Measurements from ENCODE around the gene KLK11.

Gene KLK11

GRCh38 chr19:51064534-51065220 is 38.3 kb upstream of the KLK11 start, which contains the start of gene KLK13:
Gene KLK13, minus strand, starts transcription at chr19:51065092. Its CDS starts 25 bp downstream, at chr19:51065067.
- Histone ChIP-seq H3F3A (ENCODE audit: insufficient read depth, low read length) (no peaks in the 10 kb centered on the region), H3K27ac (ENCODE audit: low read length) (no peak within 1 kb of the TSS), H3K4me3 (ENCODE audit: low read length) (no peak within 1 kb of the TSS), H3K36me3 (replicated peaks; ENCODE audit: insufficient read depth, low read length) (no peaks in the 10 kb centered on the region), H2AFZ (ENCODE audit: low read length) (no peak within 1 kb of the TSS), H3K4me2 (ENCODE audit: low read depth, low read length) (no peak within 1 kb of the TSS), H3K9ac (ENCODE audit: low read length) (no peak within 1 kb of the TSS), H3K27me3 (replicated peaks; ENCODE audit: insufficient read depth, low read length) (peaks cover 24% of the 10 kb centered on the region; the same call in 1 of the 2 replicates), H3K9me3 (replicated peaks; ENCODE audit: insufficient read depth, low read length) (no peaks in the 10 kb centered on the region), H3K79me2 (ENCODE audit: low read length) (no peaks in the 10 kb centered on the region), H3K4me1 (ENCODE audit: low read length) (no peaks in the 10 kb centered on the region), H4K20me1 (ENCODE audit: insufficient read depth, low read length) (no peaks in the 10 kb centered on the region), H3K9me2 (replicated peaks; ENCODE audit: insufficient read depth, low read length) (no peaks in the 10 kb centered on the region)
- no peak for DNase-seq
- TF ChIP-seq, protein P1, sequence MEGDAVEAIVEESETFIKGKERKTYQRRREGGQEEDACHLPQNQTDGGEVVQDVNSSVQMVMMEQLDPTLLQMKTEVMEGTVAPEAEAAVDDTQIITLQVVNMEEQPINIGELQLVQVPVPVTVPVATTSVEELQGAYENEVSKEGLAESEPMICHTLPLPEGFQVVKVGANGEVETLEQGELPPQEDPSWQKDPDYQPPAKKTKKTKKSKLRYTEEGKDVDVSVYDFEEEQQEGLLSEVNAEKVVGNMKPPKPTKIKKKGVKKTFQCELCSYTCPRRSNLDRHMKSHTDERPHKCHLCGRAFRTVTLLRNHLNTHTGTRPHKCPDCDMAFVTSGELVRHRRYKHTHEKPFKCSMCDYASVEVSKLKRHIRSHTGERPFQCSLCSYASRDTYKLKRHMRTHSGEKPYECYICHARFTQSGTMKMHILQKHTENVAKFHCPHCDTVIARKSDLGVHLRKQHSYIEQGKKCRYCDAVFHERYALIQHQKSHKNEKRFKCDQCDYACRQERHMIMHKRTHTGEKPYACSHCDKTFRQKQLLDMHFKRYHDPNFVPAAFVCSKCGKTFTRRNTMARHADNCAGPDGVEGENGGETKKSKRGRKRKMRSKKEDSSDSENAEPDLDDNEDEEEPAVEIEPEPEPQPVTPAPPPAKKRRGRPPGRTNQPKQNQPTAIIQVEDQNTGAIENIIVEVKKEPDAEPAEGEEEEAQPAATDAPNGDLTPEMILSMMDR (IDR thresholded peaks at IDR 0.05; ENCODE audit: low read length): no peak

DNA sequence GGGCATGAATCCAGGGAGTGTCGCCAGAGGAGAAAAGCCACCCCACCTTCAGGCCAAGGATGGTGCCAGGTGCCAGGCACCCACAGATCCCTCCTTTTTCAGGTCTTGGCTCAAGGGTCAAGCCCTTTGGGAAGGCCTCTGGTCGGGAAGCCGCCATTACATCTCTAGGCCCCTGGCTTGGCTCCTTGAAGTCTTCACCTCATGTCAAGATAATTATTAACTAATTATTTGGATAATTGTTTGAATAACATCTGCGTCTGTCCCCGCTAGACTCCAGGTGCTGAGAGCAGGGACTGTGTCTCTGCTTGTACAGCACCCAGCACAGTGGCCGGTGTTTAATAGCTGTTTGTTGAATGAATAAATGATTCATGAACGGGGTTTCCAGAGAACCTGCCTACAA is 37.2 kb upstream of the KLK11 start:
- H3K79me2 ChIP-seq (ENCODE audit: low read length): no peaks in the 10 kb centered on the region
- H3K36me3 ChIP-seq (replicated peaks; ENCODE audit: insufficient read depth, low read length): no peaks in the 10 kb centered on the region
- no peak overlapping the region for H3K9ac ChIP-seq (ENCODE audit: low read length)
- H3F3A ChIP-seq (ENCODE audit: insufficient read depth, low read length): no peaks in the 10 kb centered on the region
- no peak for DNase-seq
- H3K9me2 ChIP-seq (replicated peaks; ENCODE audit: insufficient read depth, low read length): no peaks in the 10 kb centered on the region
- no peaks in the 10 kb centered on the region for H3K9me3 ChIP-seq (replicated peaks; ENCODE audit: insufficient read depth, low read length)
- no peak overlapping the region for H3K27ac ChIP-seq (ENCODE audit: low read length)
- no peak for TF ChIP-seq EZH2phosphoT487 (IDR thresholded peaks at IDR 0.05; ENCODE audit: low read length)
- TF ChIP-seq EZH2 (optimal IDR thresholded peaks at IDR 0.05; ENCODE audit: low read depth, low read length): no peak
- TF ChIP-seq, protein P1 (IDR thresholded peaks at IDR 0.05; ENCODE audit: low read length): no peak
- no peak overlapping the region for H2AFZ ChIP-seq (ENCODE audit: low read length)
- H4K20me1 ChIP-seq (ENCODE audit: insufficient read depth, low read length): no peaks in the 10 kb centered on the region
- no peak overlapping the region for H3K4me2 ChIP-seq (ENCODE audit: low read depth, low read length)
- no peak overlapping the region for H3K4me3 ChIP-seq (ENCODE audit: low read length)
- H3K27me3 ChIP-seq (replicated peaks; ENCODE audit: insufficient read depth, low read length): peaks cover 21% of the 10 kb centered on the region
- H3K4me1 ChIP-seq (ENCODE audit: low read length): no peaks in the 10 kb centered on the region

GRCh38 chr19:51060973-51061372 is 34.6 kb upstream of the KLK11 start:
- no peak overlapping the region for H3K9ac ChIP-seq (ENCODE audit: low read length)
- no peaks in the 10 kb centered on the region for H3K9me3 ChIP-seq (replicated peaks; ENCODE audit: insufficient read depth, low read length)
- H3K79me2 ChIP-seq (ENCODE audit: low read length): no peaks in the 10 kb centered on the region
- H3K36me3 ChIP-seq (replicated peaks; ENCODE audit: insufficient read depth, low read length): no peaks in the 10 kb centered on the region
- H3K27me3 ChIP-seq (replicated peaks; ENCODE audit: insufficient read depth, low read length): peaks cover 24% of the 10 kb centered on the region
- TF ChIP-seq EZH2phosphoT487 (IDR thresholded peaks at IDR 0.05; ENCODE audit: low read length): no peak
- no peak for TF ChIP-seq EZH2 (optimal IDR thresholded peaks at IDR 0.05; ENCODE audit: low read depth, low read length)
- TF ChIP-seq, protein P1 (IDR thresholded peaks at IDR 0.05; ENCODE audit: low read length): no peak
- no peak overlapping the region for H2AFZ ChIP-seq (ENCODE audit: low read length)
- H3K4me2 ChIP-seq (ENCODE audit: low read depth, low read length): no peak overlapping the region
- DNase-seq: no peak
- no peaks in the 10 kb centered on the region for H3K9me2 ChIP-seq (replicated peaks; ENCODE audit: insufficient read depth, low read length)
- H3K4me1 ChIP-seq (ENCODE audit: low read length): no peaks in the 10 kb centered on the region
- no peaks in the 10 kb centered on the region for H3F3A ChIP-seq (ENCODE audit: insufficient read depth, low read length)
- no peaks in the 10 kb centered on the region for H4K20me1 ChIP-seq (ENCODE audit: insufficient read depth, low read length)
- H3K27ac ChIP-seq (ENCODE audit: low read length): no peak overlapping the region
- no peak overlapping the region for H3K4me3 ChIP-seq (ENCODE audit: low read length)

Measured in MM.1S (cell line).